Activated gamma-delta T cell treated with Interleukin-2 at 50 U/mL for 16 hours (primary cell): ENCODE data around the gene SYNCRIP.
A peak's percentile ranks its signal among the peaks of the same experiment; 100 is the strongest.
"Not testable (repeated sequence)": the region's sequence is repeated elsewhere in the genome, so short reads cannot be mapped to it uniquely, and the experiment has no call there.

Experiments
- DNase-seq: peaks from one replicate; pipeline ENCODE4 v3.0.0-alpha.2; 2020

Gene SYNCRIP

DNA sequence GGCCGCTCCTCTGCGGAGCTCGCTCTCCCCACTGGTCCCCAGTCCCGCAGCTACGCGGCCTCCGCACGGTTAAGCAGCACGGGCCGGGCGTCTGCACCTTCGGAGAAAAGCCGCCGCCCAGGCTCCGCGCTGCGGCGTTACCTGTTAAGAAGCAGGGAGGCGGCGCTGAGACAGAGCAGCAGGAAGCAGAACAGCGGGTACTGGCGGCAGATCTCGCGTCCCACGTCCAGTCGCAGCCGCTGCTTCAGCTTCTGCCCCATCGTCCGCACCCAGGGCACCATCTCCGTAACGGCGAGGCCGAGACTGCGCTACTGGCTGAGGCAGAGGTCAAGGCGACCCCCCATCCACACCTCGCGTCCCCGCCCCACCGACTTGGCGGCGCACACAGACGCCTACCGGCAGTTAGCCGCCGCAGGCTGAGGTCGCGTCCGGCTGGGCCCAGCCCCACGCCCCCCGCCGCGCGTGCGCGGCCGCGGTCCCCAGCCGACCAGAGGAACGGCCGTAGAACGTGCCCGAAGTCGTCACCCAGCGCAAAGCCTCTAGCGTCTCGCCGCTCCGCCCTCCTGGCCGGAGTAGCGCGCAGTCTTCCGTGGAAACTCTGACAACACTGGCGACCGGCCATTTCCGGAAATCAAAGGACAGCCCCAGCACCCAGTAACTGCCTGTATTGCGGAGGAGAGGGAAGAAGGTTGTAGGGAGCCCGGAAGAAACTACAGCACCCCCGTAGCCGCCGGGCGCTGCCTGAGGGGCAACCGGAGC, 49.1 kb downstream of the SYNCRIP start, which contains the start of gene SNX14:
SNX14 (minus strand) TSS at position 421 of the 759 bp plus-strand sequence; CDS start at position 281, 140 bp downstream.
- peak; percentile 71 for DNase-seq

DNA sequence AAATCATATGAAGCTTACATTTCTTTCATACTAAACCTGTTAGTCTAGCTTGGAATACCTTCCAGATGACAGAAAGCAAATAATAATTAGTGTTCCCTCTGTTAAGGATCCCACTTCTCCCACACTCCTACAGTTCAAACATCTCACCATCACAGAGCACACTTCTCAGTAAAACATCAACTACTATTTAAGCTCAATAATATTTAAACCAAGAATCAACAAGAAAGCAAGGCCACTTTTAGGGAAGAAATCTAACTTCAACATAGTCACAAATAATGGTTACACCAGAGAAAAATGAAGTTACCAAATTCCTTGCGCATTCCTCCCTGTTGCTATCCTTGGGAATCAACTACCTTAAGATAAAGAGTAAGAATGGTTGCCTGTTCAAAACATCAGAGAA, 50.7 kb downstream of the SYNCRIP start:
- DNase-seq = no peak

DNA sequence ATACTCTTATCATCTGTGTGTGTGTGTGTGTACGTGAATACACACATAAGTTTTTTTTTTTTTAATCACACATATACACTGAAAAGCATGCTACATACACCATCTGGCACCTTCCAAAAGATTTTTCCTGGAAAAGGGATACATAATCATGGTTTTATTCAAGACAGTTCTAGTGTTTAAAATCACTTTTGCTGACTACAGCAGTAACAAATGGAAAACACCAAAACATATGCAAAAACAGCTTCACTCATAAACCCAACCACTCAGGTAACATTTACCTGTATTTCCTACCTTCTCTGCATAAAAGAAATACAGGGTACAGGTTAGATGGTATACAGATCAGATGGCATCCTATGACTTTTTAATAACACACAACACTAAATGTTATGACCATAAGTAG, 51.5 kb downstream of the SYNCRIP start:
- no peak for DNase-seq

DNA sequence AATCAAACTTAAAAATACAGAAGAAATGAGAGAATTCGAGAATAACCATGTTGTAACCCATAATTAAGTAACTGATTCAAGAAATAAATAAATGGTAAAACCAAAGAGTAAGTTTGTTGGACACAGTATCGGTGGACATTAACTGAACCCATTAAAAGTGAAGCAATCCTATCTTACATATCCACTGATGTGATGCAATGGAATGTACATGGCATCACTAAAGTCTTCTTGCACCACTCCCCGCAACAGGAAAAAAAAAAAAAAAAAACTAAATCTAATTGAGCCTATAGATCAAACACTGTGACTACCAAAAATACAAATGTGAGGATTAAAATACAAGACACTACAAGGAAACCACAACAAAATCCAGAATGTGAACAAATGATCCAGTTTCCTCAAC, 56.9 kb downstream of the SYNCRIP start:
- no peak for DNase-seq

DNA sequence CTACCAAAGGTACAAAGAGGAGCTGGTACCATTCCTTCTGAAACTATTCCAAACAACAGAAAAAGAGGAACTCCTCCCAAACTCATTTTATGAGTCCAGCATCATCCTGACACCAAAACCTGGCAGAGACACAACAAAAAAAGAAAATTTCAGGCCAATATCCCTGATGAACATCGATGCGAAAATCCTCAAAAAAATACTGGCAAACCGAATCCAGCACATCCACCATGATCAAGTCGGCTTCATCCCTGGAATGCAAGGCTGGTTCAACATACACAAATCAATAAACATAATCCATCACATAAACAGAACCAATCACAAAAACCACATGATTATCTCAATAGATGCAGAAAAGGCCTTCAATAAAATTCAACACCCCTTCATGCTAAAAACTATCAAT, 59.9 kb downstream of the SYNCRIP start:
- not testable (repeated sequence) for DNase-seq

DNA sequence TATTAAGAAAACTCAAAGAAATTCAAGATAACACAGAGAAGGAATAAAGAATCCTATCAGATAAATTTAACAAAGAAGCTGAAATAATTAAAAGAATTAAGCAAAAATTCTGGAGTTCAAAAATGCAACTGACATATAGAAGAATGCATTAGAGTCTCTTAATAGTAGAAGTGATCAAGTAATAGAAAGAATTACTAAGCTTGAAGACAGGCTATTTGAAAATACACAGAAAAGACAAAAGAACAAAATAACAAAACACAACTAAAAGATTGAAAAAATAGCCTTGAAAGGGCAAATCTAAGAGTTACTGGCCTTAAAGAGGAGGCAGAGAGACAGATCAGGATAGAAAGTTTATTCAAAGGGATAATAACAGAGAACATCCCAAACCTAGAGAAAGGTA, 61.1 kb downstream of the SYNCRIP start:
- DNase-seq = no peak

DNA sequence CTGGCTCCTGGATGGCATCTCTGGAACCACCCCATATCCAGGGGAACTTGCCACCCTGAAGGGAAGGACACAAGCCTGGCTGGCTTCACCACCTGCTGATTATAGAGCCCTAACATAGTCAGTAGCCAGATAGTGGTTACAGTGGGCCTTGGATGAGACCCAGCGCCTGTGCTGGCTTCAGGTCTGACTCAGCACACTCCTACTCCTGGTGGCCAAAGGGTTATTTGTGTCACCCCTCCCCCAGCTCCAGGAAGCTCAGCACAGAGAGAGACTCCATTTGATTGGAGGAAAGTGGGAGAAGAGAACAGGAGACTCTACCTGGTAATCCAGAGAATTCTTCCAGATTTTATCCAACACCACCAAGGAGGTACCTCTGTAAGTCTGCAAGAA, 61.8 kb downstream of the SYNCRIP start:
- no peak for DNase-seq

DNA sequence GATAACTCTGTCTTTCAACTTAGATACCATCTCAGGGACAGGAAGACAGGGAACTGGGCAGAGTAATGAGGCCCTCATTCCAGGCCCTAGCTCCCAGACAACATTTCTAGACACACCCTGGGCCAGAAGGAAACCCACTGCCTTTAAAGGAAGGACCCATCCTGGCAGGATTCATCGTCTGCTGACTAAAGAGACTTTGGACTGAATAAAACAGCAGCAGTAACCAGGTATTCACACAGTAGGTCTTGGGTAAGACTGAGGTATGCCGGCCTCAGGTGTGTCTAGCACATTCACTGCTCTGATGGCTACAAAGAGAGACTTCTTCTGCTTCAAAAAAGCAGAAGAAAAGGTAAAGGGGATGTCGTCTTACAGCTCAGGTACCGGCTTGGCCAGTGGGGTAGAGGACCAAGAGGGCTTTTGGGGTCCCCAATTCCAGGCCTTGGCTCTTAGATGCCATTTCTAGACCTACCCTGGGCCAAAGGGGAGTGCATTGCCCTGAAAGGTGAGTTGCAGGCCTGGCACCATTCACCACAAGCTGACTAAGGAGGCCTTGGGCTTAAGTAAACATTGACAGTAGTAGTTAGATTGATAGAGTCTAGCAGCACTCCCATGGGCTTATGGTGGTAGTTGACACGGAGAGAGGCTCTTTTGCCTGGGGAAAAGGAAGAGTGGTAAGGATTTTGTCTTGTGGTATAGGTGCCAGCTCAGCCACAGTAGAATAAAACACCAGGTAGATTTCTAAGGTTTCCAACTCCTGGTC, 62.4 kb downstream of the SYNCRIP start:
- DNase-seq = no peak

DNA sequence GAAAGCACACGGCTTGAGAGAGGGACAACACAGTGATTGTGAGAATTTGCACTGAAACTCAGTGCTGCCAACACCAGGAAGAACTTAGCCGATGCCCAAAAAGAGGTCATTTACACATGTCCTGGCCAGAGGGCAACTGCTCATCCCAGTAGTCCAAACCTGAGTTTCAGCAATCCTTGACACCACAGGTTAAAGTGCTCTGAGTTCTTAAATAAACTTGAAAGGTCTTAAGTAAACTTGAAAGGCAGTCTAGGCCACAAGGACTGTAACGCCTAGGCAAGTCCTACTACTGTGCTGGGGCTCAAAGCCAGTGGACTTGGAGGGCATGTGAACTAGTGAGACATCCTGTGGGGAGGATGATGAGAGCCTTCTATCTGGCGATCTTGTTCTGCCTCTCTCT, 63.1 kb downstream of the SYNCRIP start:
- DNase-seq = no peak

DNA sequence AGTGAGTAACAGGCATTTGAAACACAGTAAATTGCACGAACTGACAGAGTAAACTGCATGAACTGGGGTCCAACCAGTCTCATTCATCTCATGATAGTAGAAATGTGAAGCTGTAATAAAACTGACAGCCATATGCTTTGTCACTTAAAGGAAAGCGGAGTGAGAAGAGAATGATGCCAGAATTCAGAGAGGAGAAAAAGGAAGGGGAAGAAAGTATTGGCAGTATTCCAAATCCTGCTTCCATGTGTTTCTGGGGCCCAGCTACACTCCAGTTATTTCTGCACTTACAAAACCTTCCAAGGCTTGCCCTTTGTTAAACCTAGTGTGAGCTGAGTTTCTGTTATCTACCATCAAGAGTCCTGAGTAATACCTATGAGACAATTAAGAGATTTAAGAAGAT, 66.2 kb downstream of the SYNCRIP start:
- no peak for DNase-seq

DNA sequence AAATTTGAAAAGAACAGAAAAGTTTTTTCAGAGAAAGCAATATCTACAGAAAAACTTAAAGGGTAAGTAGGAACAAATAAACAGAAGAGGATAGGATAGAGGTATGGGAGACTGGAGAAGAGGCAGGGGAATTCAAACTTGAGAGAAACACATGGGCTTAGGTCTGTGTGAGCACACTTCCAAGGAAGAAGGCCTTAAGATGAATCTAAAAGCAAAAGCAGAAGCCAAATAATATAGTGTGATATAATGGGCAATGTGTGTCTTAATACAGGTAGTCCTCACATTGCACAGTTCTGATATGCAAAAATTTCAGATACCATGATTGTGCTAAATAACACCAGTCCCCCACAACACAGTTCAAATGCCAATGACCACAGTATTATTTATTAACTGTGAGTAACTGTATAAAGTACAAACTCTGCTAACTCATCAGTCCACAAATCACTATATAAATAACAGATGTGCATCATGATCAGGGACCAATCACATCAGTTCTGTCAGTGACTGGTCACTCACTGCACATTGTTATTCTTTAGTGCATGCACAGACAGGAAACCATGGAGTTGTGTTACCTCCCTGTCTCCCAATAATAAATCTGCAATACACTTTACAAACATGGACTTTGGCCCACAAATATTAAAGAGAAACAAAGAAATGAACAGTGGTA, 67.6 kb downstream of the SYNCRIP start:
- no peak for DNase-seq

DNA sequence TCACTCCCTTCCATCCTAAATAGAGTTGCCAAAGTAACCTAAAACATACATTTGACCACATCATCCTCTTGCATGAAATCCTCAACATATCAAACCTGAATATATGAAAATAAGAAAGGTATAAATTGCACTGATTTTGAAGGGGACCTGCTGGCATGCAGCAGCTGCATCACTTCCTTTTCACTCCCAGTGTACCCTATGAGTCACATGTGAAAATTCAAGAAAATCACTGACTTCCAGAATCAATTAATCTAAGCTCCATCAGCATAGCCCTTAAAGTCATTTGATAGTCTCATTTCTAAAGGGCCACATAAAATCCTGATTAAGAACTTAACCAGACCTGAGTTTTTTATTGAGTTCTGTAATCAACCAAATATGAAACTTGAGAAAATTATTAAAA, 73.4 kb downstream of the SYNCRIP start:
- no peak for DNase-seq

DNA sequence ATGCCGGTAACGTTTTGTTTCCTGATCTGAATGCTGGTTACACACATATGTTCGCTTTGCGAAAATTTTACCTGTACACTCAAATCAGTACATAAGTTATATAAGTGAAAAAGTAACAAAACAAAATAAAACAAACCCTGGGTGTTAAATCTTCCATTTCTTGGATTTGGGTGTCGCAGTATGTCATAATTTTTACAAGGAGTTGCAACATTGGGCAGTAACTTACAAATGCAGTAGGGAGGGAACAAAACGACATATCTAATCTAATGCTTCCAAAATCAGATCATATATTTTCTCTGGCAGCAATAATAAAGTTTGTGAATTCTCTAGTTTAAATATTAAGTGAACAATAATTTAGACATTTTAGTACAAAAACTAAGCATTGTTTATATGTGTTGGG, 74.3 kb downstream of the SYNCRIP start:
- no peak for DNase-seq

DNA sequence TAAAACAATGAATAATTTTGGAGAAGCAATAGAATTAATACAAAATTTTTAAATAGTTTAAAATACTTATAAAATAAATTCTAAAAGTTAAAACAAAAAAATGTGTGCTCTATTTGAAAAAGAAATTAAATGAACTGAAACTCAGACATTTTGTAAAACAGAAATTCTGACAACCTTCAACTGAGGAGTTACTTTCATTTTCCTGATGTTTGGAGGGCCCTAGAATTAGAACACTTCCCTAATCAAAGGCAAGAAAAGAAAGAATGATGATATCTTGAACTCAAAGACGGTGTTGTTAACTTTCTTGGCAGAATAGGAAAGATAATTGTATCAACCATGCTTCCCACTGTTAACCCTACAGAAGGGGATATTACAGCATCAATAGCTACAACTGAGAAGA, 77.0 kb downstream of the SYNCRIP start:
- no peak for DNase-seq

DNA sequence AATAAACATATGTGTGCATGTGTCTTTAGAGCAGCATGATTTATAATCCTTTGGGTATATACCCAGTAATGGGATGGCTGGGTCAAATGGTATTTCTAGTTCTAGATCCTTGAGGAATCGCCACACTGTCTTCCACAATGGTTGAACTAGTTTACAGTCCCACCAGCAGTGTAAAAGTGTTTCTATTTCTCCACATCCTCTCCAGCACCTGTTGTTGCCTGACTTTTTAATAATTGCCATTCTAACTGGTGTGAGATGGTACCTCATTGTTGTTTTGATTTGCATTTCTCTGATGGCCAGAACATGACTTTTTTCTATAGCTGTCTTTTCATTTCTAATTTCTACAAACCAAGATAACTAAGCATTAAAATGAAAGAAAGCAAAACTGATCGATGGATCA, 78.5 kb downstream of the SYNCRIP start:
- not testable (repeated sequence) for DNase-seq
